Esophagus mucosa (tissue), 1 donor: Measurements from ENCODE around the gene ARHGAP35. TPM values are rescaled to one million over a fixed set of nuclear protein-coding genes. Genes with fewer than 3 reads are reported as not detected.

Experiments
- ATAC-seq: fragments of 200-7000 bp; cut with Tn5 transposase; one replicate; pipeline ENCODE4 v1.9.1; 2020
- total RNA-seq: library from RNA; stranded (reverse); gene quantifications from one replicate; pipeline ENCODE4 v1.2.4, GENCODE V29; 2023
- donor health status: DM: yes; HTN: yes; CAD: no.

Gene ARHGAP35
- total RNA-seq, 1 donor from 2014 or later: 33.0 TPM

GRCh38 chr19:46904114-46905060 lies 43.6 kb downstream of the ARHGAP35 start:
- no peak for ATAC-seq

GRCh38 chr19:46906221-46906620 lies 45.4 kb downstream of the ARHGAP35 start:
- ATAC-seq: no peak

- no peak for ATAC-seq
Observed at GRCh38 chr19:46907880-46908279, 47.1 kb downstream of the ARHGAP35 start.

- ATAC-seq: no peak
Observed at GRCh38 chr19:46909356-46909755, 48.6 kb downstream of the ARHGAP35 start.

Other genes starting within 250 kb of the ARHGAP35 start
- gene PTGIR, start 235.9 kb upstream of the ARHGAP35 start, total RNA-seq: 0.12 TPM
- not detected for gene GNG8, start 224.8 kb upstream of the ARHGAP35 start, total RNA-seq
- gene DACT3, start 199.8 kb upstream of the ARHGAP35 start, total RNA-seq: 0.32 TPM
- 31.4 TPM for gene PRKD2, start 143.9 kb upstream of the ARHGAP35 start, total RNA-seq
- 7.8 TPM for gene FKRP, start 114.9 kb upstream of the ARHGAP35 start, total RNA-seq
- 44.5 TPM for gene STRN4, start 114.5 kb upstream of the ARHGAP35 start, total RNA-seq
- 113 TPM for gene SLC1A5, start 72.4 kb upstream of the ARHGAP35 start, total RNA-seq
- 206 TPM for gene AP2S1, start 10.2 kb upstream of the ARHGAP35 start, total RNA-seq
- 0.52 TPM for gene NPAS1, start 158.8 kb downstream of the ARHGAP35 start, total RNA-seq
- 34.5 TPM for gene TMEM160, start 187.6 kb downstream of the ARHGAP35 start, total RNA-seq